B cell (primary cell): ENCODE results near the gene CAP2. TPM values are rescaled to one million over a fixed set of nuclear protein-coding genes. Genes with fewer than 3 reads are reported as not detected.

Source experiments
- ATAC-seq: fragments of 200-7000 bp; cut with Tn5 transposase; one replicate; pipeline ENCODE4 v1.10.0; 2021; ENCODE audit warnings: low read depth, mild to moderate bottlenecking, moderate number of reproducible peaks, moderate library complexity
- CTCF ChIA-PET: fragments of 350-600 bp; sonication (Branson Sonifier 250); formaldehyde crosslinking; loops from one replicate; lab custom pipeline; 2021; ENCODE audit warnings: antibody characterized with exemption, inconsistent platforms; lab: Charles Lee
- POLR2A ChIA-PET: fragments of 350-600 bp; sonication (Branson Sonifier 250); formaldehyde crosslinking; loops from one replicate; lab custom pipeline; 2021; ENCODE audit warnings: antibody characterized with exemption; lab: Charles Lee
- DNase-seq: peaks from one replicate; pipeline ENCODE4 v3.0.0; 2013
- H2AFZ ChIP-seq: 2 replicates; pipeline ENCODE4 v1.6.1; 2012; ENCODE audit warnings: mild to moderate bottlenecking, low read depth, low read length; ENCODE audit not compliant: insufficient read depth, poor library complexity, severe bottlenecking
- H3K27ac ChIP-seq, 2 donors: 1 replicate in 1 of 2; 2 replicates in 1 of 2; pipeline ENCODE4 v1.5.1; 2012 to 2013; ENCODE audit warnings: low read length in 2 of 2, mild to moderate bottlenecking in 2 of 2, moderate library complexity in 1 of 2
- H3K27me3 ChIP-seq, 4 experiments: fragments of 200-600 bp in 1 of 4; sonication (generic) in 1 of 4; replicated peaks in 1 of 4; 1 replicate in 2 of 4; 2 replicates in 2 of 4; pipeline versions ENCODE4 v1.6.1 to v1.7.0; 2013 to 2016; ENCODE audit warnings: low read length in 3 of 4, mild to moderate bottlenecking in 2 of 4, mixed read lengths in 1 of 4, moderate library complexity in 1 of 4; ENCODE audit not compliant: insufficient read depth in 4 of 4, control insufficient read depth in 3 of 4; ENCODE audit errors: control extremely low read depth in 1 of 4
- H3K36me3 ChIP-seq, 2 experiments: replicated peaks in 1 of 2; 1 replicate in 1 of 2; 2 replicates in 1 of 2; pipeline versions ENCODE4 v1.6.1 to v1.7.1; 2013; ENCODE audit warnings: low read length in 1 of 2; ENCODE audit not compliant: insufficient read depth in 2 of 2, control insufficient read depth in 1 of 2; ENCODE audit errors: control extremely low read depth in 1 of 2, extremely low read depth in 1 of 2
- H3K4me1 ChIP-seq, 2 donors: fragments of 200-600 bp in 1 of 2; sonication (generic) in 1 of 2; 1 replicate in 1 of 2; 2 replicates in 1 of 2; pipeline versions ENCODE4 v1.5.1 to v1.6.1; 2013 to 2017; ENCODE audit warnings: low read length in 2 of 2; ENCODE audit not compliant: control insufficient read depth in 2 of 2, insufficient read depth in 2 of 2
- H3K4me2 ChIP-seq: replicated peaks from 2 replicates; pipeline ENCODE3; 2012; ENCODE audit warnings: mild to moderate bottlenecking, low read depth, low read length; ENCODE audit not compliant: poor library complexity, severe bottlenecking
- H3K4me3 ChIP-seq, 5 experiments: fragments of 200-600 bp in 1 of 5; sonication (generic) in 1 of 5; 1 replicate in 3 of 5; 2 replicates in 2 of 5; pipeline versions ENCODE4 v1.5.1 to v1.7.0; 2011 to 2016; ENCODE audit warnings: low read length in 4 of 5, mild to moderate bottlenecking in 4 of 5, low read depth in 2 of 5, control low read depth in 1 of 5, moderate library complexity in 1 of 5; ENCODE audit not compliant: insufficient read depth in 1 of 5; ENCODE audit errors: control extremely low read depth in 1 of 5, extremely low read depth in 1 of 5
- H3K79me2 ChIP-seq: fragments of 200-600 bp; sonication (generic); one replicate; pipeline ENCODE4 v1.6.0; 2016; ENCODE audit warnings: low read length; ENCODE audit not compliant: control insufficient read depth, insufficient read depth
- H3K9ac ChIP-seq: fragments of 200-600 bp; sonication (generic); 2 replicates; pipeline ENCODE4 v1.6.1; 2017; ENCODE audit warnings: mild to moderate bottlenecking, low read length, moderate library complexity
- H3K9me3 ChIP-seq, 3 donors: one replicate each; pipeline versions ENCODE4 v1.6.1 to v1.7.1; 2013; ENCODE audit warnings: low read length in 2 of 3; ENCODE audit not compliant: control insufficient read depth in 2 of 3, insufficient read depth in 1 of 3; ENCODE audit errors: control extremely low read depth in 1 of 3
- H4K20me1 ChIP-seq: 2 replicates; pipeline ENCODE4 v1.6.0; 2012; ENCODE audit warnings: mild to moderate bottlenecking, low read length; ENCODE audit not compliant: insufficient read depth, control insufficient read depth, poor library complexity, severe bottlenecking
- H3K27ac Mint-ChIP-seq: one replicate; pipeline ENCODE4 v1.8.0; 2021; ENCODE audit warnings: mixed read lengths
- H3K27me3 Mint-ChIP-seq: one replicate; pipeline ENCODE4 v1.8.0; 2021; ENCODE audit warnings: mixed read lengths
- H3K4me1 Mint-ChIP-seq: one replicate; pipeline ENCODE4 v1.8.0; 2021; ENCODE audit warnings: mixed read lengths
- H3K4me3 Mint-ChIP-seq: one replicate; pipeline ENCODE4 v1.8.0; 2021; ENCODE audit warnings: mixed read lengths
- H3K9me3 Mint-ChIP-seq: one replicate; pipeline ENCODE4 v1.8.0; 2022; ENCODE audit warnings: mixed read lengths; ENCODE audit not compliant: insufficient read depth
- CTCF ChIP-seq: fragments of 200-600 bp; IDR thresholded peaks from one replicate; pipeline ENCODE4 v1.8.0; 2022; ENCODE audit warnings: antibody characterized with exemption, mild to moderate bottlenecking
- EZH2 ChIP-seq: IDR thresholded peaks from 2 replicates; pipeline ENCODE4 v1.6.1; 2012; ENCODE audit warnings: borderline replicate concordance, low read depth, mild to moderate bottlenecking, moderate library complexity, low read length; ENCODE audit not compliant: insufficient read depth, poor library complexity, severe bottlenecking
- WGBS: methylation state at CpG from one replicate; pipeline ENCODE4 v1.1.5; 2013; ENCODE audit warnings: missing lambda C conversion rate; ENCODE audit not compliant: insufficient coverage; 5-methylcytosine and 5-hydroxymethylcytosine counted together
- intact Hi-C: fragments of 100-400 bp; cut with micrococcal nuclease; formaldehyde crosslinking; loops from one replicate; pipeline ENCODE4 v1.10.0; 2022
- polyA plus RNA-seq: library from polyadenylated mRNA; depleted of rRNA; stranded (reverse); fragments of >200 nt; gene quantifications from 2 replicates; pipeline ENCODE4 v1.2.3, GENCODE V29; 2012
- total RNA-seq, 2 donors: library from RNA; stranded (reverse); fragments of 120-200 nt in 1 of 2; gene quantifications; 1 replicate in 1 of 2; 2 replicates in 1 of 2; pipeline versions ENCODE4 v1.2.3 to v1.2.4, GENCODE V29; 2013 to 2022

The CAP2 gene
- total and polyA plus RNA-seq, 2 donors (not counting 1 experiment from before 2014, with no cell fraction given), result not detected

- ATAC-seq (no peak), DNase-seq (no peak)
- Histone ChIP-seq H2AFZ (no peak overlapping the region), H3K36me3 (no peaks in the 10 kb centered on the region), H3K9me3 (no peaks in the 10 kb centered on the region), H3K4me3 (no peak overlapping the region), H3K4me1 (no peaks in the 10 kb centered on the region), H4K20me1 (no peaks in the 10 kb centered on the region), H3K4me2 (no peak overlapping the region), H3K27ac (no peak overlapping the region), H3K79me2 (no peaks in the 10 kb centered on the region), H3K9ac (no peak overlapping the region), H3K27me3 (peaks cover 0 to 2% (median 0%) of the 10 kb centered on the region in 4 experiments)
- 85% methylated on average over 4 of the region's 5 CpGs for WGBS
- peak; percentile 27 for TF ChIP-seq CTCF
- TF ChIP-seq EZH2, result no peak
- intact Hi-C loops, result no loop called here
- ChIA-PET POLR2A (no interaction called here), CTCF (interaction anchor here (0.6 to 1.5 kb wide), 5 partner anchors 8 to 1000 kb away, joined by 3 to 5 read pairs (median 4); no protein-coding TSS in a partner anchor)
- peaks cover 5% of the 10 kb centered on the region for H3K27me3 Mint-ChIP-seq
- no peaks in the 10 kb centered on the region for H3K9me3 Mint-ChIP-seq
- H3K27ac Mint-ChIP-seq, result no peak overlapping the region
- no peak overlapping the region for H3K4me3 Mint-ChIP-seq
- no peaks in the 10 kb centered on the region for H3K4me1 Mint-ChIP-seq
Observed at GRCh38 chr6:17505062-17505476, 111.7 kb downstream of the CAP2 start.

GRCh38 chr6:17505767-17506280 is 112.4 kb downstream of the CAP2 start:
- no peak overlapping the region for H2AFZ ChIP-seq
- H3K4me1 ChIP-seq, result no peaks in the 10 kb centered on the region
- peaks cover 5% of the 10 kb centered on the region for H3K27me3 Mint-ChIP-seq
- DNase-seq (no peak), ATAC-seq (no peak)
- H4K20me1 ChIP-seq, result no peaks in the 10 kb centered on the region
- H3K36me3 ChIP-seq, result no peaks in the 10 kb centered on the region
- no peak overlapping the region for H3K27ac ChIP-seq
- no peaks in the 10 kb centered on the region for H3K9me3 ChIP-seq
- H3K4me2 ChIP-seq, result no peak overlapping the region
- CTCF ChIA-PET, result interaction anchor here (0.6 to 1.5 kb wide), 5 partner anchors 9 to 999 kb away, joined by 3 to 5 read pairs (median 4); no protein-coding TSS in a partner anchor
- no peaks in the 10 kb centered on the region for H3K9me3 Mint-ChIP-seq
- intact Hi-C loops, result no loop called here
- H3K79me2 ChIP-seq, result no peaks in the 10 kb centered on the region
- H3K4me3 Mint-ChIP-seq, result no peak overlapping the region
- 80% methylated on average over 1 of the region's 5 CpGs for WGBS
- no peak overlapping the region for H3K9ac ChIP-seq
- H3K4me1 Mint-ChIP-seq, result no peaks in the 10 kb centered on the region
- POLR2A ChIA-PET, result no interaction called here
- no peak for TF ChIP-seq EZH2
- no peak for TF ChIP-seq CTCF
- no peak overlapping the region for H3K4me3 ChIP-seq
- H3K27me3 ChIP-seq, result peaks cover 0 to 2% (median 0%) of the 10 kb centered on the region in 4 experiments
- no peak overlapping the region for H3K27ac Mint-ChIP-seq
